ENCODE measurements around the gene COL4A6.

COL4A6 gene

DNA sequence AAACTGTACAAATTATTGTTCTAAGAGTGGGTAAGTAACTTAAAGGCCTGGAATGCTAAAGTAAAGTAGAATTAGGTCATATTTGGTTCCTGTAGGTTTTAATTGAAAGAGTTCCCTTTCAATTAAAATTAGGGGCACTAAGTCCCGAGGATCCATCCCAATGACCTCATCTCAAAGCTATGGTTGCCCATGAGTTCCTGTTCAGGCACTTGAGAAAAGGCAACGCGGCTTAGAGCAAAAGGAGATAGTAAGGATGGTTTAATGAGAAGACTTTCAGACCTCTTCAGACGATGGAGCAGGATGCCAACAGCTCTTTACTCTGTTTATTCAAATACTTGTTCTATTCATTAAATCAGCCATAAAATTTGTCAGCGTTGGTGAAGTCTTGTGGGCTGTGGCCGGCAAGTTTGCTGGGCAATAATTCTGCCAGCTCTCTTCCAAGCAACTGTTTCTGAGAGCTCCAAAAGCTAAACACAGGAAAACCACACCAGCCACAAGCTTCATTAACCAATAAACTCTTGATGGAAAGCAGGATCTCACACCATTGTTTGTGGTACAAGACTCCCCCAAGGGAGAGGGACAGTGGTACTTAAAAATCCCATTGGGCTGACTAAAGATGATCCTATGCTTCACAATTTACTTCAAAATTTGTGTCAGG lies 167.4 kb downstream of the COL4A6 start:
- DNase-seq (ENCODE audit: low read depth in 2 of 2): no peak

DNA sequence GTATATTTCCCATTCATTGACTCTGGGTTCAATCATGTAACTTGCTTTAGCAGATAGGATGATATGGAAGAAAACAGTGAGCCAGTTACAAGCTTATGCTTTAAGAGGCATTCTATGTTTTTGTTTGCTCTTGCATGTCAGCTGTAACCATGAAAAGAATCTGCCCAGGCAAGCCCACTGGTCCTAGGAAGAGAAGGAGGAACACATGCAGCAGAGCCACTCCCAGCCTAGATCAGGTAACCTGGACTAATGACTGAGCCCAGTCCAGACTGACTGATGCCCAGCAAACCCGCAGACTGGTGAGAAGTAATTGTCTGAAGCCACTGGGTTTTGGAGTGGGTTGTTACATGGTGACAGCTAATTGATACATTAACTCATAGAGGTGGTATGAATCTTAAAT lies 167.9 kb downstream of the COL4A6 start:
- DNase-seq (ENCODE audit: low read depth in 2 of 2): no peak

DNA sequence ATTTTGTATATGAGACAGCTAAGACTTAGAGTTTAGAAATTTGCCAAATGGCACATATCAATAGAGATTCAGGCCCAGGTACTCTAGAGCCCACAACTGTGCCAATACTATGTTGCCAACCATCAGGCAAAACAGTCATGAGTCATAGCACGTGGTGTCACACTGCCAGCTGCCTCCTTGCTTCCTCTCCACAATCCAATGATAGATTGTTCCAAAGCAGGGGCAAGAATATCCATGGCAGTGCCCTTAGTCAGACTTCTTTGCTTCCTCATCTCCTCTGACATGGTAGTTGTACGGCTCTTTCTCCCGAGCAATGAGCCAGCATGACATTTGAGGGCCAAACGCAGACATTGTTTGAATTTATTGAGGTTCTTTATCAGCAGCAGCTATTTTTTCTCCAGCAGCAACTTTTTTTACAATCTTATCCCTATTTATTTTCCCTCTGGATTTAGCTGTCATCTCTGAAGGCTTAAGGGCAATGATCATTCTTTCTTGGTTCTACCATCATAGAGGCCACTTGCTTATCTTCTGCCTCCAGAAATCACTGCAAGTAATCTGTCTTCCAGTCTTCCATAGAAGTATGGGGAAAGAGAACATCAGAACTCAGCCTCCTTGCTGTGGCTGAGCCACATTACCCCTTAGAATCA lies 169.7 kb downstream of the COL4A6 start:
- DNase-seq (ENCODE audit: low read depth in 2 of 2): no peak

DNA sequence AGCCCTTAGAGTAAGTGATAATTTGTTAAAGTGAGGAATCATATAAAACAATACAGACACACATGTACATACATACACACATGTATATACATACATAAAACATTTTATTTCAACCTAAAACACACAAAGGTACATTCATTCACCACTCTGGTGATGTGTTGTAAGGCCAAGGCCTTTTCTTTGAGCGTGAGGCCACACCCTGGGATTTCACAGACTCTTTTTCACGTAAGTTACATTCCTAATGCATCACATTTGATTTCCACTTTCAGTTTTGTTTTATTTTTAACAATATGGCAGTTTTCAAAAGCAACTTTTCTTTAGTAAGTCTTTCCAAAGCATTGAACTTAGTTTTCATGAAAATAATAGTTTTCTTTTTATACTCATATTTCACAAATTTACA lies 170.7 kb downstream of the COL4A6 start:
- DNase-seq (ENCODE audit: low read depth in 2 of 2): no peak

DNA sequence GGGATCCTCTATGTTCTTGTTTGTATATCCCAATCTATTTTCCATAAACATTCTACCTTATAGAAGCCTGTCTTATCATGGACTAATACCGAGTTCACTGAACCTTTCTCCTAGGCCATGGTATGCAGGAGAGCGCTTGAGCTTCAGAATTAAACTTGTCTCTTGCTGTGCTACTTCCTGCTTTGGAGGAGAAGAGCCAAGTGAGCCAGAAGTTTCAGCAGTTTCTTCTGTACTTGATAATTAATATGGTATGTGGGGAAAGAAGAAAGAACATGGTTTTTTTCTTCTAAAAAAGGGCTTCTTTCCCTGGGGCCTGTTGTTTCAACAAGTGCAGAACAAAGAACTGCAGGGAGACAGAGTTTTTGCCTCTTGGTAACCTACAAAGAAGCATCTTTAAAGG lies 173.8 kb downstream of the COL4A6 start:
- no peak for DNase-seq (ENCODE audit: low read depth in 2 of 2)

DNA sequence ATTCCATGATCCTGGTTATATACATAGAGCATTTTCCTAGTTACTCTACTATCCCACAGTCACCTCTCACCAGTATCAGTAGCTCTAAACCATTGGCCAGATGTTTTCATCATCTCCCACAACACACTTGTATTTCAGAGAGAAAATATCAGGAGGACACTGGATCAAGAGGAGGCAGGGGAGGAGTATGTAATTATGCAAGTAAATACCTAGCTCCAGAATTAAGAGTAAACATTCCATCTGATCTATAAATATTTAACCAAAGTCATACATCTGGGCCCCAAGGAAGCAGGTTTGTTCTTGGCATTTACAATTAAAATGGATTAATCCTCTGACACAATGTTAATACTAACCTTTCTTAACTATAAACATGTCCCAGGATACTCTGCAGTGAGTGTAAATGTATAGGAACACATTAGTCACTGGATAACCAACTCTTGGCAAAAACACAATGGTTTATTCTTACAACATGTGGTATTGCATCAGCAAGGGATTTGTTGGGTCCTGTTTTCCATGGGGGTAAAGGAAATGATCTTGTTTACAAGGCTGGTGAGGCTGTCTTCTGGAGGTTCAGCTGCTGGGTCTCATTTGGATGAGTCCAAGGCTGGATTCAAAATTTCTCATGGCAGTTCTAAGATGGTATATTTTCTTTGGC lies 176.5 kb downstream of the COL4A6 start:
- DNase-seq (ENCODE audit: low read depth in 2 of 2): no peak

DNA sequence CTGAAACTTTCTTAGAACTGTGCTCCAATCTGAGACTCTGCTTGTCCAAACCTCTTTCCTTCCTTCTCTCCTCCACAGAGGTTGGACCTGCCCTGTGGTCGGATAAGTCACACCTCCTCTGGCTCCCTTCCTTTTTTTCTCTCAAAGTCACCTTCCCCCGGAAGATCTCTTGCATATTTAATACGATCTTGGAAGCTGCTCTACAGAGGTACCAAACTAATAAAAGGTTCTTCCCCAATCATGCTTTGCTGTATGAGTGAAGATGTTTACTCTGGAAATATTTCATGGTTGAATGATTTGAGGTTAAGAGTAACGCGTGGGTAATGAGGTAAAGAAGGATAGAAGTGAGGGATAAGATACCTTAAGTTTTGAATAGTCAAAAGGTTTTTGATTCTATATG lies 180.7 kb downstream of the COL4A6 start:
- DNase-seq (ENCODE audit: low read depth in 2 of 2): no peak

DNA sequence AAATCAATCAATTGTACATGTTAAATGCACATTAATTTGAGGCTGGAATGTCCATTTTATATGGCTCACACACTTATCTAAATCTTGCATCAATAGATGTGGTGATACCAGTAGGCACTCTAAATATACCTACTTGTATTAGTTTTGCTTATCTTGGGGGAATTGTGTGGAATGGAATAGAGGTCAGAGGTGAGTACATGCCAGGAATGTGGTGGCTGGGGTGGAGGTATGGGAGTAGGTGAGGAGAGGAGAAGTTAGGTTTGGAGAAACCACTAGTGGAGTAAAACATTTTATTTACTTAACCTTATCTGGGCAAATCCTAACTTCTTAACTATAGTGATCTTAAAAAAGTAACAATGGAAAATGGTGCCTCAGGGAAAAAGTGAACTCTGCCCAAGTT lies 183.6 kb downstream of the COL4A6 start:
- DNase-seq (ENCODE audit: low read depth in 2 of 2): no peak

DNA sequence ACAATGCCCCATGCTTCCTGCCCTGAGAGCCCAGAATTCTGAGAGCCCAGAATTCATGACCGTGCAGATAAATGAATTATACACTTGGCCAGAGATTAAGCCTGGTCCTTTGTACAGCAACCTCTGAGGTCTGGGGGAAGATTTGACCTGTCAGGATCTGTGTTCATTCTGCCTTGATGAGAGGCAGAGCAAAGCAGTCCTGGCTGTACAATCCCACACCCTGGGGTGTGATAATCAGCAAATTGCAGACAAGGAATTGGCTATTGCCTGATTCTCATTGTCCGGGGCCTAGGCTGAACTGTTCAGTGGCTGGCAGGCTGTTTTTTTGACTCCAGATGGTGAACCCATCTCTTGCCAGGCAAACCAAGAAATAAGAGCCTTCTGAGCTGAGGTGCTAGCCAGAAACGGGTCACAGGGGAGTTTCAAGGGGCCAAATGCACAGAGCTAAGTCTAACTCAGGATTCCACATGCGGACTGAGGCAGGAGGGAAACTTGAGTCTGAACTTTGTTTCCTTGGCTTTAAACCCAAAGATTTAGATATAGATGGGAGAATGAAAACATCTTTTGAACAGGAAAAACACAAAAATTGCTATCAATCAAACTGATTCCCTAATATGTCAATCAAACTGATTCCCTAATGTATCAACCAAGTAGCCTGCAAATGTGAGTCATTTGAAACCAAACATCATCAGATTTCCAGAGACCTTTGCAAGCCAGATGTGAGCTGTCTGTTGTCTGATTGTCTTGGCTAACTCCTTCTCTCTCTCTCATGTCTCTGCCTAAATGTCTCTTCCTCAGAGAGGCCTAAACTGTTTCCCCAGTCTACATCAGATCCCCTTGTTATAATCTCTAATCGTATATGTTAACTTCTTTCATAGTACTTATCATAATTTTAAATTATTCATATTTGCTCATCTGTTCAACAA lies 187.3 kb downstream of the COL4A6 start:
- no peak for DNase-seq (ENCODE audit: low read depth in 2 of 2)

DNA sequence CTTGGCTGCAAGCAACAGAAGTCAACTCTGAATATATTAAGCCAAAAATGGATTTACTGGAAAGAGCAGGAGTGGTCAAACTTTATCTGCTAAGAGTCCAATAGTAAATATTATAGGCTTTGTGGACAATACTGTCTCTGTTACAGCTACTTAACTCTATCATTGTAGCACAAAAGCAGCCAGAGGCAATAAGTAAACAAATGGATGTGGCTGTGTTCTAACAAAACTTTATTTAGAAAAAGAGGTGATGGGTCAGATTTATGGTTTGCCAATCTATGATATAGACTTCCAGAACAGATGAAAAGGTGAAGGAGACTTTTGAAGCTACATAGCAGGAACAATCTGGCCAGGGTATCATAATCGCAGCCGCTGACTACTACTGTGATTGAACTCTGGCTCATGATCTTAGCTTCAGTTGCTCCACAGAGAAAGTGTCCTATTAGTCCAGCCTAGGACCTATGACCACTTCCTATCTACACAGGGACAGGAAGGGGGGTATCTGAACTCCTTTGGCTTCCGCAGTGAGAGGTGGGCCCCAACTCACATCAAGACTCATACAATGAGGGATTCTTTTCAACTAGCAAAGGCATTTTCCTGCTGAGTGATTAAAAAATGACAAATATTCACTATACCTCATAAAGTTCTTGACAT lies 191.8 kb downstream of the COL4A6 start:
- no peak for DNase-seq (ENCODE audit: low read depth in 2 of 2)

DNA sequence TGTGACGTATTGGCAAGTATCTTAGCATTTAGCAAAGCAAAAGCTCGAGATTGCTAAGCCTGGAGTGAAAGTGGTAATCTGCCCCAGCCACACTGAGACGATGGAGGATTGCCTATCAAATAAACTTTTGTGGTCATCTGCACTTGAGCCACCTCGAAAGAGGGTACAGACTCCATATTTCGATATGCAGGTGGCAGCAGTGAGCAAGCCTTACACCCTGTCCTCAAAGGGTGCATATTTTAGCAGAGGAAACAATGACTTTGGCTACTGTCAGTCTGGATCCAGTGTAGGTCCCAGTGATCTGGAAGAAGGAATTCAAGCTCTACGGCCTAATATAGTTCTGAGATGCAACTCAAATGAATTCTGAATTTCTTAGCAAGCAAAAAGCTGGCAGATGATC lies 192.8 kb downstream of the COL4A6 start:
- DNase-seq (ENCODE audit: low read depth in 2 of 2): no peak

DNA sequence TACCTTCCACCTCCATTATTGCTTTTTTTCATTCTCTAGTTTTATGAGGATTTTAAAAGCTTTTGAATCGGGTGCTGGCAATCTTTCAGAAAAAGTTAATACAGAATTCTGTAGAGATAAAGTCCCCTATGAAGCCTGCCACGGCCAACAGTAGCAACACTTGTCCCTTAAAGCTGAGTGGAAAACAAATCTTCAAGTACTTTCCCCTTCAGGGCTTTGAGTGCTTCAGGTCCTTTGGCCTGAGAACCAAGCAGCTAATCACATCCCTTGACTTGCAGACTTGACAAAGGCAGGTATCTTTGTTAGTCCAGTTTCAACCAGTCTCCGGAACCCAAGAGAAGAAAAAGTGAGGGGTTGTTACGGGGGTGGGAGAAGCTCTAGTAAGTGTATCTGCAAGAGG lies 202.2 kb downstream of the COL4A6 start:
- no peak for DNase-seq (ENCODE audit: low read depth in 2 of 2)

DNA sequence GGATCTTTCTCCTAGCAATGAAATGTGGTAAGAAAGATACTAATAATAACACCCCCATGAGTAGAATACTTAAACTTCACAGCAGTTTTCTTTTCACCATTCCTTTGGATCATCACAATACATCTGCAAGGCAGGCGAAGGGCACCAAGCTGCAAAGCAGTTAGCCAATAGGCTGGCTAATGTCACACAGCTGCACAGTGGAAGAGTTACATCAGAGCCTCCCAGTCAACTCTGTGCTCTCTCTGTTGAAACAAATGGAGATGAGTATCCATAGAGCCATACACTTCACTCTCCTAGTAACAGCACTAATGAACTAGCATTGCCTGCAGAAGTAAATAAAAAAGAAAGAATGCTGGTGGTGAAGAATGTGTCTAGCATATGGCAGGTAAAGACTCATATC lies 207.6 kb downstream of the COL4A6 start:
- DNase-seq (ENCODE audit: low read depth in 2 of 2): no peak

DNA sequence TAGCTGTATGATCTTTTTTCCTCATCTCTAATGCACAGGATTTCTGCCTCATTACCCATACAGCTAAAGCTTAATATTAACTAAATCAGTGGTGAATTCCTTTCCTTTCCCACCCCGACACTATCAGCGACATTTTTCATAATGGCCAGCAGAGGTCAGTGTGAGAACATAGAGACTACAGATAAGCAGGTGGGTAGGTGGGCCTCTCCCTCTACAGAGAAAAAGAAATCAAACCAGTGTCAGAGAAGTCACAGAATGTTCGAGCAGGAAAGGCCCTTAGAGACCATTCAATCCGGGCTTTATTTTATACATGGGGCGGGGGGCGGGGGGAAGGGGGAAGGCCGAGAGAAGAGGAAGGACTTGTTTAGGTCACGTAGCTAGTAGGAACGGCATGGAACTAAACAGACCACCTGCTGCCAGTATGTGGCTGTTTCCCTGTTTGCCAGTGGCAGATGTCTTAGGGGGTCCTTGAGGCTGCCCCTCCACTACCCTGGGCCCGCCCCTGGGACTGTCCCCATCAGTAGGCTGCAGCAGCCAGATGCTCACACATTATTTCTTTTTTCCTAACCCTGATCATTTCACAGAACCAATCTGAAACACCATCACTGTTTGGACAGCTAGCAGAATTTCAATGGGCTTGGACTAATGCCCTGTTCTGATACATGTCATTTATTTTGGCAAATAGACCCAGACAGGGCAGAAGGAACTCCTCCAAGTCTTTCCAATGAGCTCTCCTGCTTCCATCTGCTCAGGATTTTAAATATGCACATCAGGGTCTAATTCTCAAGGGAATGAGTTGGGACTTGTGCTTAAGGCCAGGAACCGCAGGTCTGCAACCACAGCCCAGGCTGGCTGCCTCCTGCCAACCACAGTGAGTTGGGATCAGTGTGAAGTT lies 213.2 kb downstream of the COL4A6 start:
- DNase-seq (ENCODE audit: low read depth in 2 of 2): no peak

DNA sequence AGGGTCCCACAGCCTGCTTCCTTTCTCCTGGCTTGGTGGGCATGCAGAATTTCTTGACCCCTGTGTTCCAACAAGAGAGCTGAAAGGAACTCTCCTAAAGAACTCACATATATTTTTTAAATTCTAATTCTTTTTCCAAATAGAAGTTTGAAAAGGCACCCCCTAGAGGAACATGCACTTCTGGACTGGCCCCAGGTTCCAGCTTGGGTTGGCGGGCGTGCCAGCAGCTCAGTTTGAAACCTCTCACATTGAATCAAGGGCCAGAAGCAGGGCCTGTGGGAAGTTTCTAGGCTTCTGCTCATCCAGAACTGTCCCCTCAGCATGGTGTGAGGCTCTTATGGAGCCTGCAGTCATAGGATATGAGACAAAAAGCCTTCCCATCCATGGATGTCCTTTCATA lies 214.0 kb downstream of the COL4A6 start:
- no peak for DNase-seq (ENCODE audit: low read depth in 2 of 2)

DNA sequence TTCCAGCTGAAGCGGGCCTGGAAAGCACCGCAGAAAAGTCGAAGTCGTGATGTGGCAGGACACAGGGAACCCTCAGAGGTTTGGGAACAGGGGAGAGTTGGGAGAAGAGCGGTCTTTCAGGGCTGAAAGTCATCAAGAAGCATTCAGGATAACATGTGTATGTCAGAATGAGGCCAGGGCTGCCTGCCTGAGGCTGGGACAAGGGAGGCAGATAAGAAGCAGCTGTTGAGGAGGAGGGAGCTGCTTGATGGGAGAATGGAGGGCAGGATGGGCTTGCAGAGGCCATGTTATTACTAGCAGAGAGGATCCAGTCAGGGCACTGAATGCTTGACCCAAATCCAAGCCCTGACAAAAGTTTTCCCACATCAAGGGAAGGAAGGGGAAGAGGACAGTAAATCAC lies 214.6 kb downstream of the COL4A6 start:
- no peak for DNase-seq (ENCODE audit: low read depth in 2 of 2)

DNA sequence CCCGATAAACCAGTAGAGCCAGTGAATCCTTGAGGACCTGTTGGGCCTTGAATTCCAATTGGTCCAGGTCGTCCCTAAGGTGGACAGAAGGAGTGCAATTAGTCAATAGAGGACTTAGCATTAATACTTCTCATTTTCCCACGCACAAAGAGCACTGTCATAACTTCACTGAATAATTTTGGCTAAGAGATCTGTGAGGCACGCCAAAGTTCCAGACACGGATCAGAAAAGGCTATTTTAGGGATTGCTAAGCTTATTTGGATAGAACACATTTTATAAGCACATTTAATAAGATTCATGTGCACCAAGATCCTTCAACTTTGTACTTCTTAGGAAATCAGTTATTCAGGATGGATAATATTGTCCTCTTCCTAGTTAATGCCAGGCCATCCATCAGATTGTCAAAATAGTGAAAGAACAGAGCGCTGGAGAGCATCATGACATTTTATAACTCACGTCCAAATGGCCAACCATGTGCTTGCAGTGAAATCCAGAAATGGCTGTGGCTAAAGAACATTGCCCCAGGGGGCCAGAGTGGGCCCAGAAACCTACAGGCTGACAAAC lies 216.8 kb downstream of the COL4A6 start:
- no peak for DNase-seq (ENCODE audit: low read depth in 2 of 2)

DNA sequence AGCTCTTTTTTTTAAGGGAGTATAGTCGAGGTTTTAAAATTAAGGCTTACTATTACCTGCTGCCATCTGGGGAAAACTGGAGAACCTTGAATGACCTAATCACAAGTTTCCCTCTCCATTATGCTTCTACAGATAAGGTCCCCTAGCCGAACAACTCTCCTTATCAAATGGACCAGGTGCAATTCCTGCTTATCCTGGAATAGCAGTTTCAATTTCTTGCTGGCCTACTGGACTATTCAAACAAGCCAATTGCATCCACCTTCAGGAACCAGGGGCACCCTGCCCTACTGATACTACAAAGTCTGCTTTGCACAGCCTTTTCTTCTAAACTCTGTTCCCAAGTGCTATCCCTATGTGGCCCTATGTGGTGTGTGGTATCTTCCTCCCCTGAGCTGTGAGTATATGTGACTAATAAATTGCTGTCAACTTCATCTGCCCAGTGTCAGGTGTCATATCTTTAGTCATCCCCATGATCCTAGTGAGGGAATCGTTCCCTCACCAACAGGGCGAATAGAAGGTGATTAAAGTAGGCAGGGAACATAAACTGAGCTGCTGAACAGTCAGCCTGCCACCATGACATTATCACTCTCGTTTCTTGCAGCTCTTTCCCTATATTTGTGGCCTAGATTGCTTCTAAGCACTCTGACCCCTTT lies 218.1 kb downstream of the COL4A6 start:
- DNase-seq (ENCODE audit: low read depth in 2 of 2): no peak

DNA sequence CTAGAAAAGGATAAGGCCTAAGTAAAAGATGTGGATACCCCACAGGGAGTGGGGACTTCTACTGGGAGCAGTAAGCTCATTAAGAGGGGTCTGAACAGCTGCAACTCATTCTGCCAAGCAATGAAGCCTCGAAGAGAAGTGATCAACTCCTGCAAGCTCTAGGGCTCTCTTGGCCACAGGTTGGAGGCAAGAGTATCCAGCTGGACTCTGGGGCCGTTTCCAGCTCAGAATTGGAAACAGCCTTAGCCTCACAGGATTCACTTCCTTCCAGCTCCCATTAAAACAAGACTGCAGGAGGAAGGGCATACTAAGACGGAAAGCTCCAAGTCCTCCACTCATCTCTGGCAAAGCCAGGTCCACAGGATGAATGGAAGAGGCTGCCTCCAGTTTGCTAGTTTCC lies 220.3 kb downstream of the COL4A6 start:
- no peak for DNase-seq (ENCODE audit: low read depth in 2 of 2)

Data from stimulated activated CD4-positive, alpha-beta T cell treated with anti-CD3 and anti-CD28 coated beads, Interleukin-1b, Interleukin-23, amount 100 ng/mL, for 1 hour (primary cell).